ENCODE measurements around the gene PCDHGA1.
A peak's percentile ranks its signal among the peaks of the same experiment; 100 is the strongest.

PCDHGA1 gene

GRCh38 chr5:141488591-141489561, 158.6 kb downstream of the PCDHGA1 start, which contains the start of gene PCDHGC5:
PCDHGC5 (plus strand) TSS chr5:141489081; CDS start chr5:141489241, 160 bp downstream.
- no peak for FAIRE-seq
- DNase-seq (ENCODE audit: extremely low spot score, insufficient read length, low read depth), result no peak

GRCh38 chr5:141489841-141490240, 159.5 kb downstream of the PCDHGA1 start:
- FAIRE-seq, result no peak

DNA sequence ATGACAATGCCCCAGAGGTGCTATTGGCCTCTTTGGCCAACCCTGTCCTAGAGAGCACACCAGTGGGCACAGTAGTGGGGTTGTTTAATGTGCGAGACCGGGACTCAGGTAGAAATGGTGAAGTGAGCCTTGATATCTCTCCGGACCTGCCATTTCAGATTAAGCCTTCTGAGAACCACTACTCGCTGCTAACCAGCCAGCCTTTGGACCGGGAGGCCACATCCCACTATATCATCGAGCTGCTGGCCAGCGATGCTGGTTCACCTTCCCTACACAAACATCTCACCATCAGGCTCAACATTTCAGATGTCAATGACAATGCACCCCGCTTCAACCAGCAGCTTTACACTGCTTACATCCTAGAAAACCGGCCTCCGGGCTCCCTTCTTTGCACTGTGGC, 160.0 kb downstream of the PCDHGA1 start:
- DNase-seq (ENCODE audit: extremely low spot score, insufficient read length, low read depth) (no peak), FAIRE-seq (no peak)

More at GRCh38 chr5:141489841-141490240, 159.5 kb downstream of the PCDHGA1 start:
- DNase-seq (ENCODE audit: extremely low spot score, insufficient read length, low read depth), result no peak

- FAIRE-seq, result no peak
- DNase-seq (ENCODE audit: extremely low spot score, insufficient read length, low read depth), result no peak
Observed at GRCh38 chr5:141490771-141491170, 160.5 kb downstream of the PCDHGA1 start.

DNA sequence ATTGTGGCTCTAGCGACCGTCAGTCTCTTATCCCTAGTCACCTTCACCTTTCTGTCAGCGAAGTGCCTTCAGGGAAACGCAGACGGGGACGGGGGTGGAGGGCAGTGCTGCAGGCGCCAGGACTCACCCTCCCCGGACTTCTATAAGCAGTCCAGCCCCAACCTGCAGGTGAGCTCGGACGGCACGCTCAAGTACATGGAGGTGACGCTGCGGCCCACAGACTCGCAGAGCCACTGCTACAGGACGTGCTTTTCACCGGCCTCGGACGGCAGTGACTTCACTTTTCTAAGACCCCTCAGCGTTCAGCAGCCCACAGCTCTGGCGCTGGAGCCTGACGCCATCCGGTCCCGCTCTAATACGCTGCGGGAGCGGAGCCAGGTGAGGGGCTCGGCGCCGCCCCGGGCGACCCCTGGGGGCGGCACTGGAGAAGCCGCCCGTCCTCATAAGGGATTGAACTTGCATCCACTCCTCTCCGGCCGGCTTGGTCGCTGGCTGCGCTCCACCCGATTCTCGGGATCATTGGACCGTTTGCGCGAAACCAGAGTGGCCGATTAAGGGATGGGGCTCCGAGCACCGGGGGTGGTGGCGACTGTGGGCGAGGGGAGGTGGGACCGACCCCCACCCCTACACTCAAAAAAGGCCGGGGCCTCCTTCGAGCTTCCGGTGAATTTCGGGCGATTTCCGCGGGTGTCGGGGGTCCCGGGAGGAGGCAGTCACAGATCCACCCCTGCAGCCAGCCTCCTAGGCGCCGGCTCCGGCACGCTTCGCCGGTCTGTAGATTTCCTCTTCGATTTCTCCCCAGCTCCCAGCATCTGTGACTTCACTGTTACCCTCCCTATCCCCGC, 161.2 kb downstream of the PCDHGA1 start:
- DNase-seq (ENCODE audit: extremely low spot score, insufficient read length, low read depth), result no peak
- FAIRE-seq, result no peak

DNA sequence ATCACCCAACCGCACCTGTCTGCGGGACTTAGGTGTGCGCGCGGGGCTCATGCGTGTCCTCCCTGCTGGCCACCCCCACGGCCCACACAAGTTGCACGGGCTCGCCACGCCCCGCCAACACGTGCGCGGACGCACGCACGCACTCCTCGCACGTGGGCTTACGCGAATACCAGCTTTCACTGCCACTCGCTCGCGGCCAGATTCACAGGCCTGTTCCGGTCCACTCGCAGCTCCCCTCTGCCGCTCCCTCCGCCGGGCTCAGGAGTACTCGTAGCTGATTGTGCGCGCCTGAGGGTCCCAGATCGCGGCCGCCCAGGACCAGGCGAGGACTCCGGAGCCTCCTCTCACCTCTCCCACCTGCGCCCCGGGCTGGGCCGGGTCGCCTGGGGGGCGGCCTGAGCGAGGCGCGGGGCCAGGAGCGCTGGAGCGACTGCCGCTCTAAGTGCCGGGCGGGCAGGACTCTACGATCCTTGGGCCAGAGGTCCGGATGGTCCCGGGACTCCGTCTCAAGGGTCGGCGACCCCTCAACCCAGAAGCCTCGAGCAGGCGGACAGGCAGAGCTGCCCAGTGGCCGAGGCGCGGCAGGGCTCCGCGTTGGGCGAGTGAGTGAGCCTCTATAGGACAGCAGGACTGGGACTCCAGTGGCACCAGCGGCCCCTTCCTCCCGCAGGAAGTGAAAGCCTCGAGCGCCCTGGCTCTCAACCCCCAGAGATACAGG, 162.0 kb downstream of the PCDHGA1 start:
- no peak for DNase-seq (ENCODE audit: extremely low spot score, insufficient read length, low read depth)
- no peak for FAIRE-seq

- FAIRE-seq, result no peak
- no peak for DNase-seq (ENCODE audit: extremely low spot score, insufficient read length, low read depth)
Observed at GRCh38 chr5:141493500-141494422, 163.4 kb downstream of the PCDHGA1 start.

GRCh38 chr5:141494761-141495452, 164.6 kb downstream of the PCDHGA1 start:
- FAIRE-seq, result no peak
- DNase-seq (ENCODE audit: extremely low spot score, insufficient read length, low read depth), result no peak

DNA sequence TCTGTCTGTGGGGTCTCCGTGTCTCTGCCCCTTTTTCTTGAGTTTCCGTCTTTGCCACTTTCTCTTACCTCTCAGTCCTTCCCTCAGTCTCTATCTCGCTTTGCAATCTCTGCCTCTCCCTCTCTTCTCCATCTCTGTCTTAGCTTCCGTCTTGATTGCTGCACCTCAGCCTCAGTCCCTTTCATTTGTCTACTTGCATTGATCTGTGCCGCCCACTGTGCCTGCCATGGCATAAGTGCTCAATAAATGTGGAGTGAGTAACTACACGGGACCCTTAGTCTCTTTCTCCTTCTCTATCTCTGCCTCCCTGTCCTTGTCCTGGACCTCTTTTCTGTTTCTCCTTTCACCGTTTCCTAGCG, 165.1 kb downstream of the PCDHGA1 start:
- no peak for FAIRE-seq

DNA sequence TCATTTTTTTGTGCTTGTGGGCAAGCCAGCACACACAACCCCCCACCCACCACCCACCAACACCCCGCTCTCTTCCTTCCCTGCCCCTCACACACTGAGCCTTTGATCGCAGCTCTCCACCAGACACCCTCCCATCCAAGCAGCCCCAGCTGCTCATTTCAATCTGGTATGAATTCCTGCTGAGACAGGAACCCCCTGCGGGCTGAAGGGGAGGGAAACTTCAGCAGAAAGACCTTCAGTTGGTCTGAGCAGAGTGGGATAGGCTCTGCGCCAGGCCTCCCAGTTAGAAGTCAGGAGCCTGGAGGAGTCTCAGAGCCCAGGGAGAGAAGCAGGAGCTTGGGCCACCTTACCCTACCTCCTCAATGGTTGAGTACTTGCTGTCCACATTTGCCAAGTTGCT, 165.7 kb downstream of the PCDHGA1 start:
- DNase-seq (ENCODE audit: extremely low spot score, insufficient read length, low read depth), result no peak
- FAIRE-seq, result no peak

More for the DNA sequence above, 165.1 kb downstream of the PCDHGA1 start:
- DNase-seq (ENCODE audit: extremely low spot score, insufficient read length, low read depth), result no peak

DNA sequence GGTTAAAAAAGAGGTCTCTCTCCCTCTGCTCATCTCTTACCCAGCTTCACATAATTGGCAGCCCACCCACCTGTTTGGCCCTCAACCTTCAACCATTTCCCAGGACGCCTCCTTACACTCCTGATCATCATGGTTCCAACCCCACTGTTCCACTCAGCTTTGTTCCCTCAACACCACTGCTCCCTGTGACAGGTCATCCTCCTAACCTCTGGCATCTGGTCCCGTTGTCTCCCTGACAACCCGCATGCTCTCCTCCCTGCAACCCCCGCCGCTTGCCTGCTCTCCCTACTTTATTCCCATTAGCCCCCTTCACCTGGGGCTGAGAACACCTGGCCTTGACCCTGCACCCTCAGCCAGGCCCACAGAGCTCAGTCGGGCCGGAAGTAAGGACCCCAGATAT, 171.4 kb downstream of the PCDHGA1 start:
- no peak for FAIRE-seq
- no peak for DNase-seq (ENCODE audit: extremely low spot score, insufficient read length, low read depth)

- FAIRE-seq (no peak), DNase-seq (ENCODE audit: extremely low spot score, insufficient read length, low read depth) (no peak)
Observed at GRCh38 chr5:141503681-141504080, 173.4 kb downstream of the PCDHGA1 start.

GRCh38 chr5:141504216-141504615, 173.9 kb downstream of the PCDHGA1 start:
- DNase-seq (ENCODE audit: extremely low spot score, insufficient read length, low read depth) (no peak), FAIRE-seq (no peak)

DNA sequence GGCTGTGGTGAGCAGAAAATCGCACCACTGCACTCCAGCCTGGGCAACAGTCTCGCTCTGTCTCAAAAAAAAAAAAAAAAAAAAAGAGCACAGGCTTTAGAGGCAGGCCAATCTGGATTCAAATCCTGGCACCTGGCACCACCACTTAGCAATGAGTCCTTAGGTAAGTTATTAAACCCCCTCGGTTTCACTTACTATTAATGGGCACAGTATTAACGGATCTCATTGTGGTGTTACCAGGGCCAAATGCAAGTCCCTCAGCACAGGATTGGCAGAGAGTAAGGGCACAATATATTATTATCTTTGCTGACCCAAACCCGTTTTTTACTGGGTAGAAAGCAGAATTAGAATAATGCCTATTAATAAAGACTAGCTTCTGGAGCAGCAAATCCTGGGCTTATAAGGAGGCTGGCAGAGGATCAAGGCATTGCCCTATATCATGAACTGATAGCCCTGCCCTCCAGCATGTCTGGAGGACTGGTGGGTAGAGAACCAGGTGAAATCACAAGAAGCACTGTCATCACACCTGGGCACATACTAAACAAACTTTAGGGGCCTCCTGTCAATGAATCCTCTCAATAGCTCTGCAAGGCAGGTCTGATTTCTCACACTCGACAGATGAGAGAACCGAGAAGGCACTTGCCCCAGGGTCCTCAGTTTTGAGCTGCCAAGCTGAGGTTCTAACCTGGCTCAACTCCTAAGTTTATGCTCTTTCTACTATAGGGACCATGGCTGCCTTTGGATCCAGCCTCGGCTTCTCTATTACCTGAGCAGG, 176.3 kb downstream of the PCDHGA1 start:
- FAIRE-seq (no peak), DNase-seq (ENCODE audit: extremely low spot score, insufficient read length, low read depth) (no peak)

GRCh38 chr5:141507387-141508091, 177.2 kb downstream of the PCDHGA1 start:
- DNase-seq (ENCODE audit: extremely low spot score, insufficient read length, low read depth), result no peak
- peak; percentile 83 for FAIRE-seq

DNA sequence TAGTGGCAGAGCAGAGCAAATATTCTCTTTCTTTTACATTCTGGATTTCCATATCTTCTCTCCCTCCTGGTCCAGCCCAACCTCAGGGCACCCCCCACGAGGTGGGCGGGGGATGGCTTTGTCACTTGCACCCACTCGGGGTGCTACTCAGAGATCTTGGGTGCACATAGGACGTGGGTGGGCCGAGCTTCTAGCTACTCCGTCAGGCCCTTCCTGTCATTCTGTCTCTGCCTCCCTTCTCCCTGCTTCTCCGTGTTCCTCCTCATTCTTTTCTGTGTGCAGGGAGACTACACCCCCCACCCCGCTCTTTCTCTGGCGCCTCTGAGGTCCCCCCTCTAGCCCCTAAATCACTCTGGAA, 178.1 kb downstream of the PCDHGA1 start:
- FAIRE-seq, result peak; percentile 56

More for the DNA sequence above, 178.1 kb downstream of the PCDHGA1 start:
- DNase-seq (ENCODE audit: extremely low spot score, insufficient read length, low read depth), result no peak

Data from GM18507 (cell line).